ENCODE results near the gene VGLL3.
"Not testable (repeated sequence)": the region's sequence is repeated elsewhere in the genome, so short reads cannot be mapped to it uniquely, and the experiment has no call there.

VGLL3 gene

GRCh38 chr3:86985181-86985826 is 5.6 kb downstream of the VGLL3 start:
- H3K36me3 ChIP-seq (replicated peaks) = no peaks in the 10 kb centered on the region; the same call in 1 of the 2 replicates
- H3K4me1 ChIP-seq = peaks cover 21% of the 10 kb centered on the region
- DNase-seq (ENCODE audit: low spot score in 2 of 2) = no peak
- in situ Hi-C loops (cut with MboI; ENCODE audit: low sequenced_read_pairs) = loop anchor here (25.0 kb wide), 1 partner anchor 198 kb away; no protein-coding TSS in a partner anchor
- H3K9me3 ChIP-seq = no peaks in the 10 kb centered on the region
- H3K4me3 ChIP-seq = no peak overlapping the region
- H3K27me3 ChIP-seq (ENCODE audit: low read depth) = no peaks in the 10 kb centered on the region

DNA sequence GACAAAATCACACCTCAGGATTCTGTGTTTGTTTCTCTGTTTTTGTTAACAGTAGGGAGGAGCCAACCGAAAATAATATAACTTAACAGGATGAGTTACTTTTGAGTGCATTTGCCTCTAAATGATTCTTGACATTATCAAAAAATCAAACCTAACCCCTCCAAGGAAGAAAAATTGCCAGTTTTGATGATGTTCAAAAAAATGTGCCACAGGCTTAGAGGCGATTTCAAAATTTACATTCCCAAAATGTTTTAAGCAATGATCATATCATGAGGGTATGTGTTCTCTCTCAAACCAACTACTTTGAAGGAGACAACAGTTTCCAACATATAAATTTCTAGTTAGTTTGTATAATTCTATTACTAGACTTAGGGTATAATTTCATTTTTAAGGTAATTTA is 6.7 kb downstream of the VGLL3 start:
- Histone ChIP-seq H3K4me1 (peaks cover 18% of the 10 kb centered on the region), H3K27me3 (ENCODE audit: low read depth) (no peaks in the 10 kb centered on the region), H3K4me3 (no peak overlapping the region), H3K36me3 (replicated peaks) (no peaks in the 10 kb centered on the region; the same call in 1 of the 2 replicates), H3K9me3 (no peaks in the 10 kb centered on the region)
- DNase-seq (ENCODE audit: low spot score in 2 of 2) = no peak
- in situ Hi-C loops (cut with MboI; ENCODE audit: low sequenced_read_pairs) = loop anchor here (25.0 kb wide), 1 partner anchor 197 kb away; no protein-coding TSS in a partner anchor

GRCh38 chr3:86982883-86983282 is 8.1 kb downstream of the VGLL3 start:
- in situ Hi-C loops (cut with MboI; ENCODE audit: low sequenced_read_pairs) = loop anchor here (25.0 kb wide), 1 partner anchor 196 kb away; no protein-coding TSS in a partner anchor
- peaks cover 16% of the 10 kb centered on the region for H3K4me1 ChIP-seq
- peak; percentile 22 to 26 for DNase-seq (ENCODE audit: low spot score in 2 of 2)

GRCh38 chr3:86978111-86978551 is 12.8 kb downstream of the VGLL3 start:
- Histone ChIP-seq H3K9me3 (no peaks in the 10 kb centered on the region), H3K4me3 (no peak overlapping the region), H3K27me3 (ENCODE audit: low read depth) (no peaks in the 10 kb centered on the region), H3K4me1 (peaks cover 10% of the 10 kb centered on the region), H3K36me3 (replicated peaks) (no peaks in the 10 kb centered on the region)
- no peak for DNase-seq (ENCODE audit: low spot score in 2 of 2)
- in situ Hi-C loops (cut with MboI; ENCODE audit: low sequenced_read_pairs) = loop anchor here (25.0 kb wide), 1 partner anchor 191 kb away; no protein-coding TSS in a partner anchor

More at GRCh38 chr3:86982883-86983282, 8.1 kb downstream of the VGLL3 start:
- no peaks in the 10 kb centered on the region for H3K9me3 ChIP-seq
- no peaks in the 10 kb centered on the region for H3K27me3 ChIP-seq (ENCODE audit: low read depth)
- H3K36me3 ChIP-seq (replicated peaks) = no peaks in the 10 kb centered on the region; the same call in 1 of the 2 replicates
- H3K4me3 ChIP-seq = no peak overlapping the region

DNA sequence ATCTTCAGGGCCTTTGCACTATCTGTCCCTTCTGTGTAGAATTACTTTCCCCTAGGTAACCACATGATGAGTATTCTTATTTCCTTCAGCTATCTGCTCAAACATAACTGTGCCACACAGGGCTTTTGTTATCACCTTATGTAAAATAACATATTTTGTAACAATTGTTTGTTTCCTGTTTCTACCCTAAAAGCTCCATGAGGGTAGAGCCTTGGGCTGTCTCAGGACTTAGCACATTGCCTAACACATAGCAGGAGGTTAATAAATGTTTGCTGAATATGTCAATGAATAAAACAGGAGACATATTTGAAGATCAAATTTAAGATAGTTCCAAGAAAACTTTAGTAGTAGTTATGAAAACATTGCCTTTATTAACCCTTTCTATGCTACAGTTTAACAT is 14.7 kb downstream of the VGLL3 start:
- DNase-seq (ENCODE audit: low spot score in 2 of 2) = no peak
- in situ Hi-C loops (cut with MboI; ENCODE audit: low sequenced_read_pairs) = loop anchor here (25.0 kb wide), 1 partner anchor 189 kb away; no protein-coding TSS in a partner anchor
- H3K4me3 ChIP-seq = no peak overlapping the region
- no peaks in the 10 kb centered on the region for H3K27me3 ChIP-seq (ENCODE audit: low read depth)
- H3K9me3 ChIP-seq = no peaks in the 10 kb centered on the region
- 0 out of 2 replicates have a peak, but pooled peaks cover 3% of the 10 kb centered on the region for H3K4me1 ChIP-seq
- no peaks in the 10 kb centered on the region for H3K36me3 ChIP-seq (replicated peaks)

- H3K4me1 ChIP-seq; H3K27me3 ChIP-seq (ENCODE audit: low read depth); H3K9me3 ChIP-seq; H3K4me3 ChIP-seq; H3K36me3 ChIP-seq (replicated peaks); in situ Hi-C loops (cut with MboI; ENCODE audit: low sequenced_read_pairs); DNase-seq (ENCODE audit: low spot score in 2 of 2): not testable (repeated sequence)
Measured at GRCh38 chr3:86974177-86974576, 16.8 kb downstream of the VGLL3 start.

- Histone ChIP-seq H3K4me1 (no peaks in the 10 kb centered on the region), H3K4me3 (no peak overlapping the region), H3K36me3 (replicated peaks) (no peaks in the 10 kb centered on the region), H3K27me3 (ENCODE audit: low read depth) (no peaks in the 10 kb centered on the region), H3K9me3 (no peaks in the 10 kb centered on the region)
- in situ Hi-C loops (cut with MboI; ENCODE audit: low sequenced_read_pairs) = no loop called here
- DNase-seq (ENCODE audit: low spot score in 2 of 2) = no peak
Measured at GRCh38 chr3:86973440-86973839, 17.5 kb downstream of the VGLL3 start.

DNA sequence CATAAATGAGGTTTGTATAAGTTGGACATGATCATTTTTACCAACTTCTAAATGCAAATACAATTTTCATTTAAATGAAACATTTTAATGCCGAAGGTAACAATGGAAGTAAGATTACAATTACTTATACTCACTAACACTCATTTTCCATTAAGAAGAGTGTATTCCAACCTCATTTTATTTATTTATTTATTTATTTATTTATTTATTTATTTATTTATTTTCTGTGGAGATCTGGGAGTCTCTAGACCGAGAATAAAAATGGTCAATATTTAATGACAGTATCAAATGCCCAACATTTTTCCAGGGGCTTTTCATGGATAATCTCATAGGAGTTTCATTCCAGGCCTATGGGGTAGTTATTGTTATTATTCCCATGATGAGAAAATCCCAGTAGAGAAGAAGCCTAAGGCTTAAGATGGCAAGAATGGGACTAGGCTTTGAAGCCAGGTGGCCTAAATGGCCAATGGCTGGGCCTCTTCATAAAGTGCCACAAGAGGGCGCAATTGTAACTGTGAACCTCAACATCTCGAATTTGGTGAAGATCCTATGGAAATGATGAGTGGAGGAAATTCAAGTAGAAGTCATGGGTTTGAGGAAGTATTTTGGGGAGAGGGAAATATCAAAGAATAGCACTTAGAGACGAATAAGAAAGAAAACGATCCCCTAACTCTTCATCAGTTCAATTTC is 21.3 kb downstream of the VGLL3 start:
- H3K4me1 ChIP-seq = no peaks in the 10 kb centered on the region
- H3K27me3 ChIP-seq (ENCODE audit: low read depth) = no peaks in the 10 kb centered on the region
- no peaks in the 10 kb centered on the region for H3K36me3 ChIP-seq (replicated peaks)
- peak; percentile 45 to 70 for DNase-seq (ENCODE audit: low spot score in 2 of 2)
- H3K4me3 ChIP-seq = no peak overlapping the region
- in situ Hi-C loops (cut with MboI; ENCODE audit: low sequenced_read_pairs) = no loop called here
- H3K9me3 ChIP-seq = no peaks in the 10 kb centered on the region

DNA sequence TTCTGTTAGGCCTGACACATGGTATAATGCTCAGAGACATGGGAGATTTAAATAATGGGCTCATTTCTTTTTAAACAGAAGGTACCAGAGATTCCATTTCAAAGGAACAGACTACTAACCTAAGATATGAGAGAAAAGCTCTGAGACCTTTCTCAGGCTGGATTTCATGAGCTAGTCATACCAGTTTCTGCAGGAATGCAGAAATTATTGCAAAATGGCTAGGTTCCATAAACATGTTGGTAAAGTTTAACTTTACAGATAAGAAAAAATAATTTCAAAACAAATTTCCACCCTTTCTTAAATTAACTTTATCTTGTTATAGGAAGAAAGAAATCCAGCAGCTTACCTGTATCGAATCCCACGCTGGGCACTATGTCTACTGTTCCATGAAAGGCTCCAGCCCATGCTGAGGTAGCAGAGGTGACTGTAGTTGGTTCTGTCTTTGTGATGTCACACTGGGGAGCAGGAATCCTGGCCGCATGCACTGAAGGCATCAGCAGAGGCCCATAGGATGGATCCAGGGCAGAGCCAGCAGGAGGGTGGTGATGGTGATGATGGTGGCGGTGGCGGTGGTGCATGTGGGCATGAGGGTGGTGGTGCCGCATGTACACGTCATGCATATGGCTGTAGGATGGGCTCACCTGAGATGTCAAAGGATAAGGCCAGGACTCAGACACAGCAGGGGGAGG is 22.6 kb downstream of the VGLL3 start:
- no peaks in the 10 kb centered on the region for H3K4me1 ChIP-seq
- no peaks in the 10 kb centered on the region for H3K36me3 ChIP-seq (replicated peaks)
- no peaks in the 10 kb centered on the region for H3K27me3 ChIP-seq (ENCODE audit: low read depth)
- in situ Hi-C loops (cut with MboI; ENCODE audit: low sequenced_read_pairs) = no loop called here
- no peak overlapping the region for H3K4me3 ChIP-seq
- DNase-seq (ENCODE audit: low spot score in 2 of 2) = no peak
- H3K9me3 ChIP-seq = no peaks in the 10 kb centered on the region

- no peak for DNase-seq (ENCODE audit: low spot score in 2 of 2)
- in situ Hi-C loops (cut with MboI; ENCODE audit: low sequenced_read_pairs) = no loop called here
- Histone ChIP-seq H3K9me3 (no peaks in the 10 kb centered on the region), H3K4me3 (no peak overlapping the region), H3K27me3 (ENCODE audit: low read depth) (no peaks in the 10 kb centered on the region), H3K36me3 (replicated peaks) (no peaks in the 10 kb centered on the region), H3K4me1 (no peaks in the 10 kb centered on the region)
Measured at GRCh38 chr3:86967062-86967461, 23.9 kb downstream of the VGLL3 start.

- no peak for DNase-seq (ENCODE audit: low spot score in 2 of 2)
- Histone ChIP-seq H3K4me3 (no peak overlapping the region), H3K9me3 (no peaks in the 10 kb centered on the region), H3K4me1 (no peaks in the 10 kb centered on the region), H3K36me3 (replicated peaks) (no peaks in the 10 kb centered on the region), H3K27me3 (ENCODE audit: low read depth) (no peaks in the 10 kb centered on the region)
- in situ Hi-C loops (cut with MboI; ENCODE audit: low sequenced_read_pairs) = no loop called here
Measured at GRCh38 chr3:86965166-86965565, 25.8 kb downstream of the VGLL3 start.

DNA sequence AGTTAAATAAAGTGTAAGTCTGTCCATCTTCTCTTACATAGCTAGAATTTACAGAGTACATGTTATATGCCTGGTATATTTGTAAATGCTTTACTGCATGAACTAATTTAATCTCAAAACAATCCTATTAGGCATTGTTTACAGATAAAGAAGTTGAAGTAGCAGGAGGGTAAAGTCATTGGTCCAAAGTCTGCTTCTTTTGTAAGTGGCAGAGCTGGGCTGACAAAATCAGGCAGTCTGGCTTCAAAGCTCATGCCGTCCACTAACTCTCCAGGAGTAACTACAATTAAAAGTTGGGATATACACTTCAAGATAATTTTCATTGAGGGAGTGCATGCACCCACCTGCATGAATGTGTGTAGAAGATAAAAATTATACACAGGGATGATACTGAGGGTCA is 27.3 kb downstream of the VGLL3 start:
- in situ Hi-C loops (cut with MboI; ENCODE audit: low sequenced_read_pairs) = no loop called here
- Histone ChIP-seq H3K4me1 (no peaks in the 10 kb centered on the region), H3K27me3 (ENCODE audit: low read depth) (no peaks in the 10 kb centered on the region), H3K4me3 (no peak overlapping the region), H3K36me3 (replicated peaks) (no peaks in the 10 kb centered on the region), H3K9me3 (no peaks in the 10 kb centered on the region)
- DNase-seq (ENCODE audit: low spot score in 2 of 2) = no peak

DNA sequence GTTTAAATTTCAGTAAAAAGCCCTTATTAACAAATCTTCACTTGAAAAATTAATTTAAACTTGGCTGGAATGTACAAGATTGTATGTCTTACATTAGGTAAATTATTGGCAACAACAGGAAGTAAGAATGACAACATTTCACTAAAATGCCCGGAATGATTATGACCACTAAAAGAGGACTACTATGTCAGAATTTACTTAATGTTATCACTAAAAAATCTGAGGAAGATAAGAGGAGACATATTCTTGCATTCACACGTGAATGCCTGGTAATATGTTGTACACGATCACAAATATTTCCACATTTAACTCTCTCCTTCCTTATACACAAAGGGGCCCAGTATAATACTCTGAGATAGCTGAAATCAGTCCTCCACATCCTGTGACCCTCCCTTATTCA is 29.7 kb downstream of the VGLL3 start:
- H3K27me3 ChIP-seq (ENCODE audit: low read depth) = no peaks in the 10 kb centered on the region
- in situ Hi-C loops (cut with MboI; ENCODE audit: low sequenced_read_pairs) = no loop called here
- H3K36me3 ChIP-seq (replicated peaks) = no peaks in the 10 kb centered on the region

DNA sequence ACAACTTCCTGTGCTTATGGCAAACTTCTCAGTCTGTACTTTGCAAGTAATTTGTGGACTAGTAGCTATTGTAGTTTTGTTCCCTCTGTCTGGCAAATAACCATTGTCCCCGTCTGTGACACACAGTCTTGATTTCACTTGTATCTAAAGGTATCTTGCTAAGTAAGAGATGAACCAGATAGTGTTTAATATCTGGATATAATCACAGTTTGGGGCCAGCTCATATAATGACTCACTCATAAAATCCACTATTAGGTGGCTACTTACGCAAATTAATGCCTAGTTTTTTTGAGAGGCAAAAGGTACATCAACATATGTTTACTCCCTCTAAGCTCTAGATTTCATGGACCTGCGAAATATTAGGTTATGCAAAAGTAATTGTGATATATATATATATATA is 30.4 kb downstream of the VGLL3 start:
- H3K36me3 ChIP-seq (replicated peaks) = no peaks in the 10 kb centered on the region
- H3K9me3 ChIP-seq = no peaks in the 10 kb centered on the region
- no peaks in the 10 kb centered on the region for H3K4me1 ChIP-seq
- in situ Hi-C loops (cut with MboI; ENCODE audit: low sequenced_read_pairs) = no loop called here
- DNase-seq (ENCODE audit: low spot score in 2 of 2) = no peak
- H3K27me3 ChIP-seq (ENCODE audit: low read depth) = no peaks in the 10 kb centered on the region
- no peak overlapping the region for H3K4me3 ChIP-seq

More for the DNA sequence above, 29.7 kb downstream of the VGLL3 start:
- H3K4me1 ChIP-seq = no peaks in the 10 kb centered on the region
- no peak for DNase-seq (ENCODE audit: low spot score in 2 of 2)
- H3K9me3 ChIP-seq = no peaks in the 10 kb centered on the region
- H3K4me3 ChIP-seq = no peak overlapping the region
